Prostate gland (tissue), 2 donors: ENCODE results near the gene BRD1.

ENCODE experiments used
- POLR2AphosphoS5 ChIP-seq: sonication (generic); formaldehyde crosslinking; IDR thresholded peaks from one replicate; pipeline ENCODE4 v1.6.1; 2017; ENCODE audit warnings: antibody characterized with exemption
- TF ChIP-seq, protein P1 (sequence below), 4 experiments: fragments of 200-600 bp in 2 of 4; fragments of 450-650 bp in 2 of 4; sonication (generic) in 2 of 4; IDR thresholded peaks; 1 replicate in 3 of 4; 2 replicates in 1 of 4; pipeline ENCODE4 v1.5.1; 2016 to 2019; ENCODE audit warnings: antibody characterized with exemption in 4 of 4, mild to moderate bottlenecking in 2 of 4, moderate library complexity in 2 of 4

DNA sequence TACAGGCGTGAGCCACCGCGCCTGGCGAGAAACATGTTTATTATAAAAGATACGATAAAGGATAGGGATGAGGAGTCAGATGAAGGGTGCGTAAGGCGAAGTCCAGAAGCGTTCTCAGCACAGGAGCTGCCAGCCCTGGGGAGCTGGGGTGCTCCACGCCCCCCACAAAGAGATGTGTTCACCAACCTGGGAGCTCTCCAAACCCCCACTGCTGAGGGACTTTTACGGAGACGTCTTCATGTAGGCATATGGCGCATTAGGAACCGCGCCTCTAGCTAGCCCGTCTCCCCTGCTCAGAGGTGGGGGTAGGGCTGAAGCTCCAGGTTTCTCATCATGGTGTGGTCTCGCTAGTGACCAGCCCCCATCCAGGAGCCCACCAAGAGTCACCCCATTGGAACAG, 17.6 kb upstream of the BRD1 start:
- TF ChIP-seq, protein P1, sequence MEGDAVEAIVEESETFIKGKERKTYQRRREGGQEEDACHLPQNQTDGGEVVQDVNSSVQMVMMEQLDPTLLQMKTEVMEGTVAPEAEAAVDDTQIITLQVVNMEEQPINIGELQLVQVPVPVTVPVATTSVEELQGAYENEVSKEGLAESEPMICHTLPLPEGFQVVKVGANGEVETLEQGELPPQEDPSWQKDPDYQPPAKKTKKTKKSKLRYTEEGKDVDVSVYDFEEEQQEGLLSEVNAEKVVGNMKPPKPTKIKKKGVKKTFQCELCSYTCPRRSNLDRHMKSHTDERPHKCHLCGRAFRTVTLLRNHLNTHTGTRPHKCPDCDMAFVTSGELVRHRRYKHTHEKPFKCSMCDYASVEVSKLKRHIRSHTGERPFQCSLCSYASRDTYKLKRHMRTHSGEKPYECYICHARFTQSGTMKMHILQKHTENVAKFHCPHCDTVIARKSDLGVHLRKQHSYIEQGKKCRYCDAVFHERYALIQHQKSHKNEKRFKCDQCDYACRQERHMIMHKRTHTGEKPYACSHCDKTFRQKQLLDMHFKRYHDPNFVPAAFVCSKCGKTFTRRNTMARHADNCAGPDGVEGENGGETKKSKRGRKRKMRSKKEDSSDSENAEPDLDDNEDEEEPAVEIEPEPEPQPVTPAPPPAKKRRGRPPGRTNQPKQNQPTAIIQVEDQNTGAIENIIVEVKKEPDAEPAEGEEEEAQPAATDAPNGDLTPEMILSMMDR (IDR thresholded peaks at IDR 0.05) = no peak
- TF ChIP-seq POLR2AphosphoS5 = no peak
